PFSK-1 (cell line): ENCODE data around the gene DHRS11.
A peak's percentile ranks its signal among the peaks of the same experiment; 100 is the strongest.

ENCODE experiments used
- FOXP2 ChIP-seq: optimal IDR thresholded peaks from 2 replicates; pipeline ENCODE3; 2011; ENCODE audit warnings: borderline replicate concordance, control low read depth, inconsistent platforms; ENCODE audit not compliant: insufficient read depth; ENCODE audit errors: extremely low read length, extremely low read depth
- POLR2AphosphoS5 ChIP-seq: IDR thresholded peaks from 2 replicates; pipeline ENCODE4 v1.6.1; 2012; ENCODE audit warnings: low read depth, mild to moderate bottlenecking, control low read depth, low read length, moderate library complexity
- REST ChIP-seq, 2 experiments: IDR thresholded peaks; 2 replicates each; pipeline versions ENCODE4 v1.6.1 to v1.8.0; 2011 to 2012; ENCODE audit warnings: low read depth in 2 of 2, low read length in 2 of 2, control low read depth in 1 of 2, inconsistent platforms in 1 of 2, mild to moderate bottlenecking in 1 of 2, moderate library complexity in 1 of 2; ENCODE audit not compliant: insufficient read depth in 1 of 2
- SIN3A ChIP-seq: IDR thresholded peaks from 2 replicates; pipeline ENCODE4 v1.6.1; 2012; ENCODE audit warnings: mild to moderate bottlenecking, low read length, moderate library complexity, borderline replicate concordance; ENCODE audit not compliant: insufficient read depth
- TAF1 ChIP-seq: IDR thresholded peaks from 2 replicates; pipeline ENCODE4 v1.6.1; 2012; ENCODE audit warnings: low read length, control low read depth, borderline replicate concordance; ENCODE audit not compliant: insufficient read depth

Gene DHRS11

GRCh38 chr17:36601303-36602029 lies 9.8 kb downstream of the DHRS11 start, which contains the start of gene MRM1:
Gene MRM1 (plus strand): TSS chr17:36601583. CDS start chr17:36601811, 228 bp downstream.
- TF ChIP-seq TAF1, result peak; percentile 63; the same call in 1 of the 2 replicates
- peak; percentile 48; the same call in 1 of the 2 replicates for TF ChIP-seq SIN3A
- TF ChIP-seq POLR2AphosphoS5, result peak; percentile 95
- TF ChIP-seq REST (IDR thresholded peaks at IDR 0.05; ENCODE audit: insufficient read depth in 1 of 2, low read depth in 2 of 2, low read length in 2 of 2), result no peak
- peak; percentile 56 for TF ChIP-seq FOXP2

- no peak for TF ChIP-seq REST (IDR thresholded peaks at IDR 0.05; ENCODE audit: insufficient read depth in 1 of 2, low read depth in 2 of 2, low read length in 2 of 2)
- no peak for TF ChIP-seq SIN3A
- TF ChIP-seq POLR2AphosphoS5, result no peak; the same call in 1 of the 2 replicates
- no peak for TF ChIP-seq TAF1
- no peak for TF ChIP-seq FOXP2
Observed at GRCh38 chr17:36602030-36602748, 10.5 kb downstream of the DHRS11 start.

GRCh38 chr17:36602924-36603384 lies 11.3 kb downstream of the DHRS11 start:
- TF ChIP-seq TAF1 (no peak), SIN3A (no peak), FOXP2 (no peak), REST (IDR thresholded peaks at IDR 0.05; ENCODE audit: insufficient read depth in 1 of 2, low read depth in 2 of 2, low read length in 2 of 2) (no peak), POLR2AphosphoS5 (no peak; the same call in 1 of the 2 replicates)

- TF ChIP-seq POLR2AphosphoS5 (no peak), SIN3A (no peak), FOXP2 (no peak), TAF1 (no peak), REST (IDR thresholded peaks at IDR 0.05; ENCODE audit: insufficient read depth in 1 of 2, low read depth in 2 of 2, low read length in 2 of 2) (no peak)
Observed at GRCh38 chr17:36608280-36608679, 16.6 kb downstream of the DHRS11 start.
